GM18873 (cell line): ENCODE results near the gene GPR179.

Experiments
- ATAC-seq: cut with Tn5 transposase; IDR thresholded peaks from one replicate; pipeline ENCODE4 v1.9.1; 2021; ENCODE audit warnings: mild to moderate bottlenecking, moderate library complexity, moderate number of reproducible peaks; ENCODE audit not compliant: unreplicated experiment, low FRiP score

The GPR179 gene

GRCh38 chr17:38349097-38349730 is 5.5 kb upstream of the GPR179 start:
- ATAC-seq: no peak

- ATAC-seq: no peak
Observed at GRCh38 chr17:38345743-38346142, 2.0 kb upstream of the GPR179 start.

GRCh38 chr17:38344420-38344745 is 627 bp upstream of the GPR179 start:
- no peak for ATAC-seq

- no peak for ATAC-seq
Observed at GRCh38 chr17:38342886-38343607, 709 bp downstream of the GPR179 start.

GRCh38 chr17:38341035-38341721 is 2.6 kb downstream of the GPR179 start:
- no peak for ATAC-seq

- no peak for ATAC-seq
Observed at GRCh38 chr17:38339891-38340290, 3.9 kb downstream of the GPR179 start.

GRCh38 chr17:38338535-38338934 is 5.2 kb downstream of the GPR179 start:
- ATAC-seq: no peak

GRCh38 chr17:38338053-38338452 is 5.7 kb downstream of the GPR179 start:
- no peak for ATAC-seq

- ATAC-seq: no peak
Observed at GRCh38 chr17:38336838-38337237, 6.9 kb downstream of the GPR179 start.

- ATAC-seq: no peak
Observed at GRCh38 chr17:38334480-38335364, 9.0 kb downstream of the GPR179 start.

- ATAC-seq: no peak
Observed at GRCh38 chr17:38333635-38334295, 10.0 kb downstream of the GPR179 start.

- no peak for ATAC-seq
Observed at GRCh38 chr17:38332735-38333134, 11.0 kb downstream of the GPR179 start.

- no peak for ATAC-seq
Observed at GRCh38 chr17:38330941-38331411, 12.8 kb downstream of the GPR179 start.

GRCh38 chr17:38329808-38330730 is 13.7 kb downstream of the GPR179 start:
- ATAC-seq: no peak

GRCh38 chr17:38329284-38329683 is 14.5 kb downstream of the GPR179 start:
- ATAC-seq: no peak

GRCh38 chr17:38328620-38329019 is 15.1 kb downstream of the GPR179 start:
- no peak for ATAC-seq

GRCh38 chr17:38327936-38328335 is 15.8 kb downstream of the GPR179 start:
- ATAC-seq: no peak

GRCh38 chr17:38326996-38327792 is 16.6 kb downstream of the GPR179 start:
- no peak for ATAC-seq
